Smooth muscle cell (in vitro differentiated cells): ENCODE results near the gene SLIT3. TPM values are rescaled to one million over a fixed set of nuclear protein-coding genes. Genes with fewer than 3 reads are reported as not detected.

Source experiments
- DNase-seq: peaks from one replicate; lab custom pipeline; 2025; ENCODE audit not compliant: unreplicated experiment; lab: John Stamatoyannopoulos, UW
- H2AFZ ChIP-seq: fragments of 200-600 bp; sonication (generic); 2 replicates; pipeline ENCODE4 v1.6.0; 2016; ENCODE audit warnings: antibody characterized with exemption, low read depth, mild to moderate bottlenecking
- H3F3A ChIP-seq: fragments of 200-600 bp; sonication (generic); 2 replicates; pipeline ENCODE4 v1.6.0; 2017; ENCODE audit warnings: antibody characterized with exemption, low read depth
- H3K27ac ChIP-seq: fragments of 200-600 bp; sonication (generic); 2 replicates; pipeline ENCODE4 v1.5.1; 2016; ENCODE audit warnings: low read depth, mild to moderate bottlenecking
- H3K27me3 ChIP-seq: fragments of 200-600 bp; sonication (generic); 2 replicates; pipeline ENCODE4 v1.6.1; 2016; ENCODE audit warnings: low read depth, mild to moderate bottlenecking
- H3K36me3 ChIP-seq: fragments of 200-600 bp; sonication (generic); 2 replicates; pipeline ENCODE4 v1.5.1; 2016; ENCODE audit warnings: low read depth
- H3K4me1 ChIP-seq: fragments of 200-600 bp; sonication (generic); 2 replicates; pipeline ENCODE4 v1.5.1; 2016; ENCODE audit warnings: low read depth
- H3K4me2 ChIP-seq: fragments of 200-600 bp; sonication (generic); 2 replicates; pipeline ENCODE4 v1.6.0; 2016; ENCODE audit warnings: mild to moderate bottlenecking
- H3K4me3 ChIP-seq: fragments of 200-600 bp; sonication (generic); 2 replicates; pipeline ENCODE4 v1.5.1; 2016; ENCODE audit warnings: mild to moderate bottlenecking
- H3K79me2 ChIP-seq: fragments of 200-600 bp; sonication (generic); 2 replicates; pipeline ENCODE4 v1.6.0; 2016; ENCODE audit warnings: low read depth, mild to moderate bottlenecking
- H3K9ac ChIP-seq: fragments of 200-600 bp; sonication (generic); 2 replicates; pipeline ENCODE4 v1.6.0; 2016; ENCODE audit warnings: low read depth
- H3K9me3 ChIP-seq: fragments of 200-600 bp; sonication (generic); replicated peaks from 2 replicates; pipeline ENCODE4 v1.5.1; 2016; ENCODE audit warnings: low read depth
- H4K20me1 ChIP-seq: fragments of 200-600 bp; sonication (generic); 2 replicates; pipeline ENCODE4 v1.6.0; 2016; ENCODE audit warnings: low read depth
- CTCF ChIP-seq: fragments of 200-600 bp; sonication (generic); IDR thresholded peaks from 2 replicates; pipeline ENCODE4 v1.5.1; 2017; ENCODE audit warnings: borderline replicate concordance, mild to moderate bottlenecking, antibody characterized with exemption; ENCODE audit not compliant: insufficient read depth, poor library complexity, severe bottlenecking
- WGBS: methylation state at CpG from one replicate; pipeline ENCODE4 v1.1.7; 2016; ENCODE audit warnings: low lambda C conversion rate; 5-methylcytosine and 5-hydroxymethylcytosine counted together
- polyA plus RNA-seq: library from polyadenylated mRNA; unstranded; fragments of >200 nt; fragmentation: Nextera tagmentation; extraction: Ambion mirVana; gene quantifications from 2 replicates; pipeline ENCODE4 v1.2.1, GENCODE V29; 2016
- total RNA-seq: library from RNA; depleted of rRNA; stranded (reverse); fragments of >200 nt; gene quantifications from 2 replicates; pipeline ENCODE4 v1.2.3, GENCODE V29; 2014

Gene SLIT3
- total and polyA plus RNA-seq, 2 experiments from 2014 or later = 25.4 to 29.5 TPM

- Histone ChIP-seq H4K20me1 (no peaks in the 10 kb centered on the region), H3K4me3 (no peak overlapping the region), H3K27me3 (peaks cover 4% of the 10 kb centered on the region), H3K4me1 (no peaks in the 10 kb centered on the region), H3K9me3 (no peaks in the 10 kb centered on the region), H3K27ac (no peak overlapping the region), H3F3A (no peaks in the 10 kb centered on the region), H3K36me3 (no peaks in the 10 kb centered on the region), H3K79me2 (no peaks in the 10 kb centered on the region), H2AFZ (no peak overlapping the region), H3K9ac (no peak overlapping the region), H3K4me2 (no peak overlapping the region)
- 97% methylated on average over 4 of the region's 4 CpGs for WGBS
- no peak for DNase-seq
- no peak for TF ChIP-seq CTCF
Measured at GRCh38 chr5:168971100-168971499, 329.8 kb downstream of the SLIT3 start.

GRCh38 chr5:168969326-168969886 lies 331.5 kb downstream of the SLIT3 start:
- Histone ChIP-seq H3K9ac (no peak overlapping the region), H3K9me3 (no peaks in the 10 kb centered on the region), H4K20me1 (no peaks in the 10 kb centered on the region), H3K4me3 (no peak overlapping the region), H2AFZ (no peak overlapping the region), H3K4me2 (no peak overlapping the region), H3K27me3 (peaks cover 4% of the 10 kb centered on the region), H3K36me3 (no peaks in the 10 kb centered on the region), H3F3A (no peaks in the 10 kb centered on the region), H3K4me1 (no peaks in the 10 kb centered on the region), H3K27ac (no peak overlapping the region), H3K79me2 (no peaks in the 10 kb centered on the region)
- no peak for DNase-seq
- WGBS = 84% methylated on average over 8 of the region's 8 CpGs
- no peak for TF ChIP-seq CTCF

GRCh38 chr5:168967882-168968620 lies 332.9 kb downstream of the SLIT3 start:
- H4K20me1 ChIP-seq = no peaks in the 10 kb centered on the region
- no peak for TF ChIP-seq CTCF
- H3K4me3 ChIP-seq = no peak overlapping the region
- no peaks in the 10 kb centered on the region for H3K36me3 ChIP-seq
- no peaks in the 10 kb centered on the region for H3K4me1 ChIP-seq
- H2AFZ ChIP-seq = no peak overlapping the region
- no peaks in the 10 kb centered on the region for H3K79me2 ChIP-seq
- peaks cover 4% of the 10 kb centered on the region for H3K27me3 ChIP-seq
- H3K27ac ChIP-seq = no peak overlapping the region
- no peak overlapping the region for H3K9ac ChIP-seq
- no peaks in the 10 kb centered on the region for H3K9me3 ChIP-seq
- no peak for DNase-seq
- H3K4me2 ChIP-seq = no peak overlapping the region
- H3F3A ChIP-seq = no peaks in the 10 kb centered on the region
- WGBS = 78% methylated on average over 7 of the region's 7 CpGs

GRCh38 chr5:168965638-168966037 lies 335.3 kb downstream of the SLIT3 start:
- no peak overlapping the region for H3K27ac ChIP-seq
- no peaks in the 10 kb centered on the region for H3K27me3 ChIP-seq
- no peaks in the 10 kb centered on the region for H3K9me3 ChIP-seq
- 96% methylated on average over 5 of the region's 5 CpGs for WGBS
- H4K20me1 ChIP-seq = no peaks in the 10 kb centered on the region
- no peak overlapping the region for H2AFZ ChIP-seq
- H3K4me1 ChIP-seq = no peaks in the 10 kb centered on the region
- no peak overlapping the region for H3K9ac ChIP-seq
- no peaks in the 10 kb centered on the region for H3K79me2 ChIP-seq
- DNase-seq = no peak
- H3F3A ChIP-seq = no peaks in the 10 kb centered on the region
- no peak overlapping the region for H3K4me2 ChIP-seq
- TF ChIP-seq CTCF = no peak
- no peaks in the 10 kb centered on the region for H3K36me3 ChIP-seq
- H3K4me3 ChIP-seq = no peak overlapping the region
